IMR-90 (cell line): ENCODE results near the gene WDR89. TPM values are rescaled to one million over a fixed set of nuclear protein-coding genes. Genes with fewer than 3 reads are reported as not detected.

Experiments used
- ATAC-seq: fragments of 200-7000 bp; cut with Tn5 transposase; 2 replicates; pipeline ENCODE4 v1.9.1; 2020; ENCODE audit warnings: low read depth, mild to moderate bottlenecking, moderate library complexity
- BruUV-seq: library from RNA; stranded (reverse); fragments of 400-500 nt; replicated peaks from 2 replicates; lab custom pipeline; 2021; lab: Mats Ljungman, UMichigan
- CTCF ChIA-PET: fragments of 300-600 bp; formaldehyde crosslinking; extraction: SDS; loops from one replicate; lab custom pipeline; 2021; ENCODE audit warnings: antibody characterized with exemption; lab: Yijun Ruan, JAX
- POLR2A ChIA-PET: fragments of 300-600 bp; sonication (Branson Sonifier 250); formaldehyde crosslinking; loops from one replicate; lab custom pipeline; 2022; ENCODE audit warnings: antibody characterized with exemption; ENCODE audit not compliant: unreplicated experiment; lab: Charles Lee
- DNase-seq: peaks from one replicate; pipeline ENCODE4 v3.0.0; 2013
- H2AFZ ChIP-seq: replicated peaks from 2 replicates; pipeline ENCODE3; 2013; ENCODE audit warnings: low read length, mild to moderate bottlenecking; ENCODE audit not compliant: poor library complexity
- H2AK5ac ChIP-seq: 2 replicates; pipeline ENCODE4 v1.6.1; 2013; ENCODE audit warnings: low read depth, low read length, inconsistent platforms
- H2AK9ac ChIP-seq: replicated peaks from 2 replicates; pipeline ENCODE3; 2013; ENCODE audit warnings: mild to moderate bottlenecking, low read depth, low read length, moderate library complexity; ENCODE audit not compliant: poor library complexity
- H2BK120ac ChIP-seq: 2 replicates; pipeline ENCODE4 v1.6.1; 2013; ENCODE audit warnings: low read depth, low read length, inconsistent platforms
- H2BK15ac ChIP-seq: 3 replicates; pipeline ENCODE4 v1.6.1; 2013; ENCODE audit warnings: low read depth, low read length, inconsistent platforms
- H2BK20ac ChIP-seq: 2 replicates; pipeline ENCODE4 v1.6.1; 2013; ENCODE audit warnings: low read depth, mild to moderate bottlenecking, inconsistent platforms, low read length, moderate library complexity
- H2BK5ac ChIP-seq: 2 replicates; pipeline ENCODE4 v1.6.1; 2013; ENCODE audit warnings: mild to moderate bottlenecking, low read depth, low read length, inconsistent platforms; ENCODE audit not compliant: poor library complexity, severe bottlenecking
- H3K14ac ChIP-seq: replicated peaks from 2 replicates; pipeline ENCODE4 v1.6.1; 2013; ENCODE audit warnings: low read depth, low read length, inconsistent platforms
- H3K18ac ChIP-seq: 2 replicates; pipeline ENCODE4 v1.6.1; 2013; ENCODE audit warnings: low read depth, low read length, control low read depth
- H3K23ac ChIP-seq: 2 replicates; pipeline ENCODE4 v1.6.1; 2013; ENCODE audit warnings: low read depth, low read length, inconsistent platforms
- H3K27ac ChIP-seq: 2 replicates; pipeline ENCODE4 v1.5.1; 2013; ENCODE audit warnings: mild to moderate bottlenecking, control low read depth, low read length; ENCODE audit not compliant: insufficient read depth
- H3K27me3 ChIP-seq: 2 replicates; pipeline ENCODE4 v1.6.1; 2013; ENCODE audit warnings: low read length; ENCODE audit not compliant: control insufficient read depth, insufficient read depth
- H3K36me3 ChIP-seq: 2 replicates; pipeline ENCODE4 v1.6.1; 2013; ENCODE audit warnings: low read length, mixed read lengths; ENCODE audit not compliant: control insufficient read depth, insufficient read depth
- H3K4ac ChIP-seq: 2 replicates; pipeline ENCODE4 v1.6.1; 2013; ENCODE audit warnings: low read depth, low read length, inconsistent platforms
- H3K4me1 ChIP-seq: 2 replicates; pipeline ENCODE4 v1.6.1; 2013; ENCODE audit warnings: low read length, mixed read lengths; ENCODE audit not compliant: control insufficient read depth, insufficient read depth
- H3K4me2 ChIP-seq: 2 replicates; pipeline ENCODE4 v1.6.1; 2013; ENCODE audit warnings: low read depth, mild to moderate bottlenecking, control low read depth, low read length, moderate library complexity
- H3K4me3 ChIP-seq: 2 replicates; pipeline ENCODE4 v1.5.1; 2013; ENCODE audit warnings: low read depth, mild to moderate bottlenecking, control low read depth, low read length, moderate library complexity; ENCODE audit not compliant: insufficient read depth
- H3K56ac ChIP-seq: 2 replicates; pipeline ENCODE4 v1.6.1; 2013; ENCODE audit warnings: low read length, inconsistent platforms; ENCODE audit not compliant: insufficient read depth; ENCODE audit errors: extremely low read depth
- H3K79me1 ChIP-seq, 2 experiments: 2 replicates each; pipeline ENCODE4 v1.6.1; 2013; ENCODE audit warnings: low read length in 2 of 2, inconsistent platforms in 1 of 2, low read depth in 1 of 2
- H3K9ac ChIP-seq: 2 replicates; pipeline ENCODE4 v1.6.1; 2013; ENCODE audit warnings: low read depth, low read length, control low read depth
- H3K9me1 ChIP-seq: 2 replicates; pipeline ENCODE4 v1.6.1; 2013; ENCODE audit warnings: low read length, inconsistent platforms; ENCODE audit not compliant: insufficient read depth
- H3K9me3 ChIP-seq: 2 replicates; pipeline ENCODE4 v1.6.1; 2013; ENCODE audit warnings: low read length; ENCODE audit not compliant: control insufficient read depth, insufficient read depth
- H4K20me1 ChIP-seq: 2 replicates; pipeline ENCODE4 v1.6.1; 2013; ENCODE audit warnings: low read length, inconsistent platforms; ENCODE audit not compliant: insufficient read depth
- H4K5ac ChIP-seq: 2 replicates; pipeline ENCODE4 v1.6.1; 2013; ENCODE audit warnings: mild to moderate bottlenecking, low read depth, low read length, control low read depth
- H4K8ac ChIP-seq, 2 experiments: 2 replicates each; pipeline ENCODE4 v1.6.1; 2013; ENCODE audit warnings: low read depth in 2 of 2, low read length in 2 of 2, control low read depth in 1 of 2, inconsistent platforms in 1 of 2
- H4K91ac ChIP-seq: 2 replicates; pipeline ENCODE4 v1.6.1; 2013; ENCODE audit warnings: low read depth, low read length, inconsistent platforms; ENCODE audit not compliant: insufficient read depth
- POLR2A ChIP-seq: IDR thresholded peaks from 2 replicates; pipeline ENCODE4 v1.6.1; 2012; ENCODE audit warnings: mild to moderate bottlenecking, low read depth, low read length
- WGBS, 2 experiments: methylation state at CpG; one replicate each; pipeline versions ENCODE4 v1.1.5 to v1.1.7; 2013; ENCODE audit warnings: missing lambda C conversion rate in 2 of 2; ENCODE audit not compliant: insufficient read length in 1 of 2; ENCODE audit errors: extremely low coverage in 2 of 2; 5-methylcytosine and 5-hydroxymethylcytosine counted together
- dilution Hi-C: fragments of 300-500 bp; cut with HindIII; formaldehyde crosslinking; loops from one replicate; pipeline ENCODE4 v1.14.3; 2018; ENCODE audit warnings: low sequenced_read_pairs; ENCODE audit not compliant: unreplicated experiment
- in situ Hi-C: fragments of 300-500 bp; cut with MboI; formaldehyde crosslinking; loops from 3 replicates; pipeline ENCODE4 v1.14.3; 2019; ENCODE audit warnings: low sequenced_read_pairs, inconsistent platforms, mixed read lengths
- intact Hi-C: fragments of 100-400 bp; cut with micrococcal nuclease; formaldehyde crosslinking; loops from 2 replicates; pipeline ENCODE4 v1.10.0; 2022
- polyA plus RNA-seq, 3 experiments: library from polyadenylated mRNA; depleted of rRNA; stranded (reverse); fragments of >200 nt; gene quantifications; 2 replicates each; pipeline ENCODE4 v1.2.3, GENCODE V29; 2012; ENCODE audit warnings: low replicate concordance in 1 of 3
- total RNA-seq: library from RNA; depleted of rRNA; stranded (reverse); fragments of >200 nt; gene quantifications from 2 replicates; pipeline ENCODE4 v1.2.3, GENCODE V29; 2012
- TF ChIP-seq, protein P1 (sequence below): conservative IDR thresholded peaks from 2 replicates; pipeline ENCODE4 v1.5.1; 2012; ENCODE audit warnings: mild to moderate bottlenecking, low read depth, low read length, improper control_type of control experiment

The WDR89 gene
- total and polyA plus RNA-seq, 2 of the 4 experiments (the other 2 are of a cell fraction) = 4.3 to 10.2 TPM

DNA sequence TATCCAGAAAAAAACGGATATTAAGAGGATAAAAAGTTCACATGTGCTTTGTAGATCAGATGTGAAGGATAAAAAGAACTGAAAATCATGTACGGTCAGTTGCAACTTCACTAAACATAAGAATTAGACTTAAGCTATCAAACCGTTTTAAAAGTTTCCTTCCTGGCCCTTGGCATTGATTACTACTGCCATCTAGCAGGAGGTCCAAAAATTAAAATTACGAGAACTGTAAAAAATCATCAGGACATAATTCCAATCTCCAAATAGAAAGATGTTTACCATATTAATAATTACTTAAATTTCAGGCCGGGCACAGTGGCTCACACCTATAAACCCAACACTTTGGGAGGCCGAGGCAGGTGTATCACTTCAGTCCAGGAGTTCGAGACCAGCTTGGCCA lies 7.9 kb downstream of the WDR89 start:
- intact Hi-C loops = loop anchor here (1.0 to 5.0 kb wide), 2 partner anchors 246 to 668 kb away; no protein-coding TSS in a partner anchor
- H3K4me2 ChIP-seq = no peak overlapping the region
- no peak overlapping the region for H3K27ac ChIP-seq
- no TSS peak for BruUV-seq
- no peak overlapping the region for H3K23ac ChIP-seq
- WGBS, 2 experiments = 50% methylated on average over 1 of the region's 7 CpGs; no CpG with 5 or more reads in 1 of the 2 experiments
- H3K9ac ChIP-seq = no peak overlapping the region
- H3K4ac ChIP-seq = no peak overlapping the region
- H3K4me1 ChIP-seq = no peaks in the 10 kb centered on the region
- DNase-seq (no peak), ATAC-seq (no peak)
- no peaks in the 10 kb centered on the region for H3K36me3 ChIP-seq
- no peak overlapping the region for H3K4me3 ChIP-seq
- H4K91ac ChIP-seq = no peak overlapping the region
- H2AK9ac ChIP-seq = no peak overlapping the region
- no peak overlapping the region; a peak in 1 of 4 replicates for H4K8ac ChIP-seq
- no peak overlapping the region for H4K5ac ChIP-seq
- in situ Hi-C loops = no loop called here
- H3K56ac ChIP-seq = no peak overlapping the region
- H2BK20ac ChIP-seq = no peak overlapping the region
- H3K9me1 ChIP-seq = no peaks in the 10 kb centered on the region
- H3K18ac ChIP-seq = no peak overlapping the region
- H2BK120ac ChIP-seq = no peak overlapping the region
- no peak overlapping the region for H2AK5ac ChIP-seq
- no peak overlapping the region for H2BK15ac ChIP-seq
- TF ChIP-seq, protein P1, sequence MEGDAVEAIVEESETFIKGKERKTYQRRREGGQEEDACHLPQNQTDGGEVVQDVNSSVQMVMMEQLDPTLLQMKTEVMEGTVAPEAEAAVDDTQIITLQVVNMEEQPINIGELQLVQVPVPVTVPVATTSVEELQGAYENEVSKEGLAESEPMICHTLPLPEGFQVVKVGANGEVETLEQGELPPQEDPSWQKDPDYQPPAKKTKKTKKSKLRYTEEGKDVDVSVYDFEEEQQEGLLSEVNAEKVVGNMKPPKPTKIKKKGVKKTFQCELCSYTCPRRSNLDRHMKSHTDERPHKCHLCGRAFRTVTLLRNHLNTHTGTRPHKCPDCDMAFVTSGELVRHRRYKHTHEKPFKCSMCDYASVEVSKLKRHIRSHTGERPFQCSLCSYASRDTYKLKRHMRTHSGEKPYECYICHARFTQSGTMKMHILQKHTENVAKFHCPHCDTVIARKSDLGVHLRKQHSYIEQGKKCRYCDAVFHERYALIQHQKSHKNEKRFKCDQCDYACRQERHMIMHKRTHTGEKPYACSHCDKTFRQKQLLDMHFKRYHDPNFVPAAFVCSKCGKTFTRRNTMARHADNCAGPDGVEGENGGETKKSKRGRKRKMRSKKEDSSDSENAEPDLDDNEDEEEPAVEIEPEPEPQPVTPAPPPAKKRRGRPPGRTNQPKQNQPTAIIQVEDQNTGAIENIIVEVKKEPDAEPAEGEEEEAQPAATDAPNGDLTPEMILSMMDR = peak; percentile 29; the same call in 1 of the 2 replicates
- TF ChIP-seq POLR2A = no peak
- dilution Hi-C loops = no loop called here
- no peak overlapping the region for H2BK5ac ChIP-seq
- peaks cover 7% of the 10 kb centered on the region; the same call in 1 of the 2 replicates for H4K20me1 ChIP-seq
- H3K27me3 ChIP-seq = no peaks in the 10 kb centered on the region
- CTCF ChIA-PET = interaction anchor here (0.6 to 1.9 kb wide), 4 partner anchors 8 to 245 kb away, joined by 3 to 6 read pairs (median 4); partner anchors contain the start of gene WDR89
- POLR2A ChIA-PET = no interaction called here
- H3K9me3 ChIP-seq = no peaks in the 10 kb centered on the region
- peaks cover 23 to 35% of the 10 kb centered on the region in 2 experiments for H3K79me1 ChIP-seq
- no peak overlapping the region for H3K14ac ChIP-seq
- no peak overlapping the region for H2AFZ ChIP-seq
